ENCODE measurements around the gene GAGE1.
"Not testable (repeated sequence)": the region's sequence is repeated elsewhere in the genome, so short reads cannot be mapped to it uniquely, and the experiment has no call there.

The GAGE1 gene

GRCh38 chrX:49598720-49599119 lies at the start of gene GAGE1:
TSS of gene GAGE1 (plus strand) at chrX:49599020. CDS start at chrX:49600175, 1,155 bp downstream.
- DNase-seq, result not testable (repeated sequence)

- DNase-seq, result not testable (repeated sequence)
Observed at GRCh38 chrX:49550989-49551388, 47.8 kb upstream of the GAGE1 start, which contains the start of gene GAGE12E. TSS of gene GAGE12E (plus strand) at chrX:49551289. CDS start at chrX:49552444, 1,155 bp downstream.

- not testable (repeated sequence) for DNase-seq
Observed at GRCh38 chrX:49560542-49560941, 38.3 kb upstream of the GAGE1 start, which contains the start of gene GAGE12F. TSS of gene GAGE12F (plus strand) at chrX:49560842. CDS start at chrX:49561997, 1,155 bp downstream.

- DNase-seq, result not testable (repeated sequence)
Observed at GRCh38 chrX:49568728-49569127, 30.1 kb upstream of the GAGE1 start.

GRCh38 chrX:49569152-49569551 lies 29.7 kb upstream of the GAGE1 start:
- not testable (repeated sequence) for DNase-seq

GRCh38 chrX:49570100-49570499 lies 28.7 kb upstream of the GAGE1 start, which contains the start of gene GAGE12G:
TSS of gene GAGE12G (plus strand) at chrX:49570400. CDS start at chrX:49571555, 1,155 bp downstream.
- not testable (repeated sequence) for DNase-seq

GRCh38 chrX:49579649-49580048 lies 19.2 kb upstream of the GAGE1 start, which contains the start of gene GAGE12H:
TSS of gene GAGE12H (plus strand) at chrX:49579949. CDS start at chrX:49581104, 1,155 bp downstream.
- DNase-seq, result not testable (repeated sequence)

GRCh38 chrX:49589196-49589595 lies 9.6 kb upstream of the GAGE1 start, which contains the start of gene GAGE2A:
TSS of gene GAGE2A (plus strand) at chrX:49589496. CDS start at chrX:49590651, 1,155 bp downstream.
- not testable (repeated sequence) for DNase-seq

GRCh38 chrX:49589769-49590478 lies 8.9 kb upstream of the GAGE1 start:
- DNase-seq, result not testable (repeated sequence)

- not testable (repeated sequence) for DNase-seq
Observed at GRCh38 chrX:49590488-49590887, 8.3 kb upstream of the GAGE1 start.

GRCh38 chrX:49610718-49611310 lies 12.0 kb downstream of the GAGE1 start:
- no peak for DNase-seq

- no peak for DNase-seq
Observed at GRCh38 chrX:49618574-49618973, 19.8 kb downstream of the GAGE1 start.

- peak; percentile 6 for DNase-seq
Observed at GRCh38 chrX:49627086-49627777, 28.4 kb downstream of the GAGE1 start.

GRCh38 chrX:49644991-49645637 lies 46.3 kb downstream of the GAGE1 start:
- DNase-seq, result no peak

- DNase-seq, result no peak
Observed at GRCh38 chrX:49656533-49656932, 57.7 kb downstream of the GAGE1 start.
